HepG2 (cell line): ENCODE data around the gene SRR. TPM values are rescaled to one million over a fixed set of nuclear protein-coding genes. Genes with fewer than 3 reads are reported as not detected.

Source experiments
- ATAC-seq: fragments of 200-7000 bp; cut with Tn5 transposase; 3 replicates; pipeline ENCODE4 v1.9.1; 2020; ENCODE audit warnings: mild to moderate bottlenecking, moderate library complexity
- BruUV-seq: library from RNA; stranded (reverse); fragments of 400-500 nt; replicated peaks from 2 replicates; lab custom pipeline; 2021; lab: Mats Ljungman, UMichigan
- CTCF ChIA-PET: fragments of 300-600 bp; formaldehyde crosslinking; extraction: SDS; loops from one replicate; lab custom pipeline; 2021; ENCODE audit warnings: low total read pairs, inconsistent platforms, low intra/inter-chr PET ratio; lab: Yijun Ruan, JAX
- POLR2A ChIA-PET: fragments of 350-600 bp; sonication (Branson Sonifier 250); formaldehyde crosslinking; loops from one replicate; lab custom pipeline; 2020; ENCODE audit warnings: antibody characterized with exemption, inconsistent platforms; lab: Yijun Ruan, JAX
- DNase-seq: peaks from one replicate; pipeline ENCODE4 v3.0.0-alpha.2; 2015; ENCODE audit warnings: low spot score
- FAIRE-seq: peaks from 3 replicates; lab custom pipeline; 2011; peaks lifted over from hg19 to GRCh38; lab: Jason Lieb, UNC
- H2AFZ ChIP-seq: one replicate; pipeline ENCODE4 v1.6.1; 2011; ENCODE audit warnings: low read length, inconsistent platforms
- H3K27ac ChIP-seq: fragments of 300-600 bp; 3 replicates; pipeline ENCODE4 v1.8.0; 2011; ENCODE audit warnings: mixed run types, mild to moderate bottlenecking, mixed read lengths, low read length, inconsistent platforms; ENCODE audit not compliant: insufficient read depth; ENCODE audit errors: extremely low read length
- H3K27me3 ChIP-seq, 2 experiments: fragments of 200-600 bp in 1 of 2; 2 replicates in 1 of 2; 3 replicates in 1 of 2; pipeline versions ENCODE4 v1.6.0 to v1.8.0; 2011; ENCODE audit warnings: low read length in 2 of 2, mild to moderate bottlenecking in 2 of 2, moderate library complexity in 2 of 2, inconsistent platforms in 1 of 2; ENCODE audit not compliant: insufficient read depth in 2 of 2, control insufficient read depth in 1 of 2
- H3K36me3 ChIP-seq, 2 experiments: fragments of 200-600 bp in 1 of 2; replicated peaks in 1 of 2; 2 replicates in 1 of 2; 3 replicates in 1 of 2; pipeline versions ENCODE4 v1.5.1 to v1.8.0; 2011; ENCODE audit warnings: low read length in 2 of 2, inconsistent platforms in 1 of 2; ENCODE audit not compliant: insufficient read depth in 2 of 2, control insufficient read depth in 1 of 2
- H3K4me1 ChIP-seq: 2 replicates; pipeline ENCODE4 v1.5.1; 2012; ENCODE audit warnings: low read length, inconsistent platforms; ENCODE audit not compliant: insufficient read depth
- H3K4me2 ChIP-seq: 2 replicates; pipeline ENCODE4 v1.6.0; 2011; ENCODE audit warnings: low read depth, low read length, inconsistent platforms
- H3K4me3 ChIP-seq, 3 experiments: fragments of 200-600 bp in 1 of 3; sonication (generic), shearing (Covaris generic) in 1 of 3; replicated peaks in 1 of 3; 2 replicates each; pipeline ENCODE4 v1.5.1; 2011 to 2016; ENCODE audit warnings: low read length in 3 of 3, inconsistent platforms in 2 of 3, low read depth in 2 of 3, mild to moderate bottlenecking in 2 of 3, control low read depth in 1 of 3, mixed read lengths in 1 of 3; ENCODE audit not compliant: insufficient read depth in 1 of 3
- H3K79me2 ChIP-seq: one replicate; pipeline ENCODE4 v1.6.1; 2011; ENCODE audit warnings: low read length, inconsistent platforms; ENCODE audit not compliant: insufficient read depth
- H3K9ac ChIP-seq: 2 replicates; pipeline ENCODE4 v1.6.0; 2011; ENCODE audit warnings: mild to moderate bottlenecking, low read depth, low read length, inconsistent platforms; ENCODE audit not compliant: insufficient read depth
- H3K9me3 ChIP-seq: 2 replicates; pipeline ENCODE4 v1.5.1; 2012; ENCODE audit warnings: mild to moderate bottlenecking, low read length
- H4K20me1 ChIP-seq: 2 replicates; pipeline ENCODE4 v1.6.0; 2011; ENCODE audit warnings: inconsistent platforms, mild to moderate bottlenecking, low read length, moderate library complexity; ENCODE audit not compliant: insufficient read depth
- GPN1 ChIP-seq: sonication (generic); formaldehyde crosslinking; IDR thresholded peaks from 2 replicates; pipeline ENCODE4 v1.5.1; 2020; ENCODE audit warnings: missing genetic modification reagents, borderline replicate concordance
- LRRFIP1 ChIP-seq: sonication (generic); formaldehyde crosslinking; conservative IDR thresholded peaks from 2 replicates; pipeline ENCODE4 v1.4.0; 2020; ENCODE audit warnings: missing genetic modification reagents
- POLR2G ChIP-seq: fragments of 200-400 bp; formaldehyde crosslinking; IDR thresholded peaks from 2 replicates; pipeline ENCODE4 v1.6.1; 2018; ENCODE audit warnings: mild to moderate bottlenecking, low read depth, low read length, moderate library complexity
- SOX6 ChIP-seq, 2 experiments: fragments of 450-650 bp in 1 of 2; sonication (generic) in 1 of 2; formaldehyde crosslinking in 1 of 2; IDR thresholded peaks; 2 replicates each; pipeline versions ENCODE4 v1.4.0 to v1.6.1; 2017 to 2020; ENCODE audit warnings: antibody characterized with exemption in 1 of 2, mild to moderate bottlenecking in 1 of 2, missing genetic modification reagents in 1 of 2
- THAP7 ChIP-seq: sonication (generic); formaldehyde crosslinking; IDR thresholded peaks from 2 replicates; pipeline ENCODE4 v1.8.1; 2023; ENCODE audit warnings: mild to moderate bottlenecking, missing genetic modification reagents
- ZBTB38 ChIP-seq: sonication (generic); formaldehyde crosslinking; IDR thresholded peaks from 2 replicates; pipeline ENCODE4 v1.5.1; 2020; ENCODE audit warnings: mild to moderate bottlenecking, missing genetic modification reagents
- ZFP36L2 ChIP-seq: sonication (generic); formaldehyde crosslinking; IDR thresholded peaks from 2 replicates; pipeline ENCODE4 v1.4.0; 2020; ENCODE audit warnings: missing genetic modification reagents
- ZNF460 ChIP-seq: sonication (generic); formaldehyde crosslinking; IDR thresholded peaks from 2 replicates; pipeline ENCODE4 v1.5.1; 2020; ENCODE audit warnings: missing genetic modification reagents, mild to moderate bottlenecking, borderline replicate concordance
- ZNF615 ChIP-seq: sonication (generic); formaldehyde crosslinking; IDR thresholded peaks from 2 replicates; pipeline ENCODE4 v1.5.0; 2020; ENCODE audit warnings: mild to moderate bottlenecking, missing genetic modification reagents, borderline replicate concordance
- ZNF761 ChIP-seq: sonication (generic); formaldehyde crosslinking; conservative IDR thresholded peaks from 2 replicates; pipeline ENCODE4 v1.4.0; 2020; ENCODE audit warnings: mild to moderate bottlenecking, missing genetic modification reagents
- WGBS: methylation state at CpG from one replicate; pipeline ENCODE4 v1.1.6; 2017; ENCODE audit warnings: low lambda C conversion rate; 5-methylcytosine and 5-hydroxymethylcytosine counted together
- in situ Hi-C: cut with HindIII; loops from 2 replicates; pipeline ENCODE4 v1.10.0; 2017; ENCODE audit warnings: low pct_unique_long_range_greater_than_20kb; ENCODE audit not compliant: extremely low pct_ligation_motif_present
- intact Hi-C: fragments of 100-400 bp; cut with micrococcal nuclease; formaldehyde crosslinking; loops from one replicate; pipeline ENCODE4 v1.10.0; 2022; ENCODE audit not compliant: unreplicated experiment
- polyA plus RNA-seq, 8 experiments: library from polyadenylated mRNA; depleted of rRNA in 3 of 8; stranded (reverse) in 7 of 8; unstranded in 1 of 8; fragments of >200 nt; fragmentation: Illumina TruSeq in 4 of 8; extraction: Trizol in 4 of 8; gene quantifications; 2 replicates each; pipeline versions ENCODE4 v1.2.1 to v1.2.3, GENCODE V29; 2011 to 2016; ENCODE audit warnings: low read depth in 4 of 8, missing spikeins in 1 of 8, mixed read lengths in 1 of 8; ENCODE audit not compliant: insufficient read depth in 1 of 8
- total RNA-seq, 5 experiments: library from RNA; depleted of rRNA; stranded (reverse); fragments of >200 nt; fragmentation: Illumina TruSeq; extraction: Trizol; gene quantifications; 2 replicates each; pipeline ENCODE4 v1.2.3, GENCODE V29; 2016; ENCODE audit warnings: low read depth in 1 of 5

The SRR gene
- total and polyA plus RNA-seq, 2 of the 13 experiments (the other 11 are each of a cell fraction or from before 2014, with no cell fraction given): 3.6 to 7.8 TPM

GRCh38 chr17:2262135-2262587 lies 41.6 kb upstream of the SRR start (continued):
- no peak for TF ChIP-seq ZBTB38
- no peak for TF ChIP-seq LRRFIP1 (CRISPR knock-in tag)
- TF ChIP-seq POLR2G: no peak
- no peak for TF ChIP-seq ZFP36L2 (CRISPR knock-in tag)
- no peak for TF ChIP-seq GPN1 (CRISPR knock-in tag)
- TF ChIP-seq THAP7 (CRISPR knock-in tag): no peak
- TF ChIP-seq ZNF761 (CRISPR knock-in tag): no peak
- no peak for TF ChIP-seq ZNF460 (CRISPR knock-in tag)
- TF ChIP-seq, all 625 proteins: peak for 0

GRCh38 chr17:2263183-2264066 lies 40.3 kb upstream of the SRR start:
- ChIA-PET CTCF (no interaction called here), POLR2A (no interaction called here)
- Histone ChIP-seq H3K9ac (no peak overlapping the region), H3K4me1 (no peaks in the 10 kb centered on the region), H3K79me2 (no peaks in the 10 kb centered on the region), H4K20me1 (no peaks in the 10 kb centered on the region), H3K9me3 (no peaks in the 10 kb centered on the region), H3K27ac (no peak overlapping the region), H3K4me3 (no peak overlapping the region), H2AFZ (no peak overlapping the region), H3K4me2 (no peak overlapping the region), H3K36me3 (peaks cover 8 to 38% of the 10 kb centered on the region in 2 experiments; a peak in 4 of 5 replicates), H3K27me3 (no peaks in the 10 kb centered on the region)
- FAIRE-seq (no peak), DNase-seq (no peak), ATAC-seq (no peak)
- no TSS peak for BruUV-seq
- 94% methylated on average over 8 of the region's 8 CpGs for WGBS
- in situ Hi-C loops (no loop called here), intact Hi-C loops (no loop called here)
- TF ChIP-seq ZNF615 (CRISPR knock-in tag) (no peak), SOX6 (IDR thresholded peaks at IDR 0.05) (no peak), SOX6 (CRISPR knock-in tag; IDR thresholded peaks at IDR 0.05) (no peak)
